ENCODE data around the gene DMD.

DMD gene

GRCh38 chrX:31988975-31989374, 1222.4 kb downstream of the DMD start:
- Histone ChIP-seq H3K36me3 (ENCODE audit: insufficient read depth, low read length) (no peaks in the 10 kb centered on the region), H3K9me3 (ENCODE audit: insufficient read depth, low read depth, low read length) (no peaks in the 10 kb centered on the region), H3K27me3 (ENCODE audit: insufficient read depth, low read length, poor library complexity, severe bottlenecking) (no peaks in the 10 kb centered on the region), H4K20me1 (ENCODE audit: insufficient read depth, low read length, poor library complexity, severe bottlenecking) (no peaks in the 10 kb centered on the region), H3K9me2 (replicated peaks; ENCODE audit: low read depth, low read length) (no peaks in the 10 kb centered on the region), H3F3A (ENCODE audit: low read depth) (no peaks in the 10 kb centered on the region), H3K4me1 (ENCODE audit: insufficient read depth, low read length, poor library complexity, severe bottlenecking) (no peaks in the 10 kb centered on the region), H3K4me3 (ENCODE audit: low read length, poor library complexity, severe bottlenecking) (no peak overlapping the region), H3K9ac (ENCODE audit: low read depth, low read length, poor library complexity, severe bottlenecking) (no peak overlapping the region), H3K79me2 (ENCODE audit: insufficient read depth, low read length) (no peaks in the 10 kb centered on the region), H3K4me2 (ENCODE audit: low read depth, low read length, poor library complexity, severe bottlenecking) (no peak overlapping the region), H2AFZ (ENCODE audit: low read length) (no peak overlapping the region)
- TF ChIP-seq CTCF (conservative IDR thresholded peaks at IDR 0.05; ENCODE audit: low read length): no peak
- no peak for TF ChIP-seq EZH2phosphoT487 (IDR thresholded peaks at IDR 0.05; ENCODE audit: borderline replicate concordance)

DNA sequence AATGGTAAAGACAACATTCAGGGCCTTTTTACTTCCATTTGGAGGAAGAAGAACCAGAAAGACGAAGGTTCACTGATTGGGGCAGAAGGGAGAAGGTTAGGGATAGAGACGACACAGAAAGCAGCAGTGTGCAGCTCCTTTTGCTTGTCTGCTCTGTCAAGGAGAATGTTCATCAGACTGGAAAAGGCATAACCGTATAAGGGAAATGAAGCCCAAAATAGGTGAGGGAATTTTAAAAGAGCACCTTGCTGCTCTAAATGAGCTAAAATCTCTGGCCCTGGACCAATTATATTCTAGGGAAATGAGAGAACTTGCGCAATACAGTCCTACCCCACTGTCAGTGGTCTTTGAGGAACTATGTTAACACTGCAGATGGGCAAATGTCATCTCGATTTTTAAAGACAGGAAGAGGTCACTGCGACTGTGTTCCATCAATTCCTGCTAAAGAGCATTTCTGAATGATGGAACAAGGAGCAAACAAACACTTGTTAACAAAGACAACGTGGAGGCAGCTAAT, 1229.7 kb downstream of the DMD start:
- Histone ChIP-seq H3K79me2 (ENCODE audit: insufficient read depth, low read length) (no peaks in the 10 kb centered on the region), H3K36me3 (ENCODE audit: insufficient read depth, low read length) (no peaks in the 10 kb centered on the region), H3K4me2 (ENCODE audit: low read depth, low read length, poor library complexity, severe bottlenecking) (no peak overlapping the region), H3K4me1 (ENCODE audit: insufficient read depth, low read length, poor library complexity, severe bottlenecking) (no peaks in the 10 kb centered on the region), H3K9me2 (replicated peaks; ENCODE audit: low read depth, low read length) (no peaks in the 10 kb centered on the region), H4K20me1 (ENCODE audit: insufficient read depth, low read length, poor library complexity, severe bottlenecking) (no peaks in the 10 kb centered on the region), H3K9me3 (ENCODE audit: insufficient read depth, low read depth, low read length) (no peaks in the 10 kb centered on the region), H3K4me3 (ENCODE audit: low read length, poor library complexity, severe bottlenecking) (no peak overlapping the region), H3K9ac (ENCODE audit: low read depth, low read length, poor library complexity, severe bottlenecking) (no peak overlapping the region), H2AFZ (ENCODE audit: low read length) (no peak overlapping the region), H3K27me3 (ENCODE audit: insufficient read depth, low read length, poor library complexity, severe bottlenecking) (no peaks in the 10 kb centered on the region), H3F3A (ENCODE audit: low read depth) (no peaks in the 10 kb centered on the region)
- no peak for TF ChIP-seq EZH2phosphoT487 (IDR thresholded peaks at IDR 0.05; ENCODE audit: borderline replicate concordance)
- no peak for TF ChIP-seq CTCF (conservative IDR thresholded peaks at IDR 0.05; ENCODE audit: low read length)

GRCh38 chrX:31969714-31970113, 1241.6 kb downstream of the DMD start:
- no peaks in the 10 kb centered on the region for H3K9me3 ChIP-seq (ENCODE audit: insufficient read depth, low read depth, low read length)
- no peaks in the 10 kb centered on the region for H3F3A ChIP-seq (ENCODE audit: low read depth)
- H3K9ac ChIP-seq (ENCODE audit: low read depth, low read length, poor library complexity, severe bottlenecking): no peak overlapping the region
- no peaks in the 10 kb centered on the region for H3K27me3 ChIP-seq (ENCODE audit: insufficient read depth, low read length, poor library complexity, severe bottlenecking)
- no peaks in the 10 kb centered on the region for H3K4me1 ChIP-seq (ENCODE audit: insufficient read depth, low read length, poor library complexity, severe bottlenecking)
- H2AFZ ChIP-seq (ENCODE audit: low read length): no peak overlapping the region
- no peaks in the 10 kb centered on the region for H4K20me1 ChIP-seq (ENCODE audit: insufficient read depth, low read length, poor library complexity, severe bottlenecking)
- no peaks in the 10 kb centered on the region for H3K9me2 ChIP-seq (replicated peaks; ENCODE audit: low read depth, low read length)
- H3K36me3 ChIP-seq (ENCODE audit: insufficient read depth, low read length): no peaks in the 10 kb centered on the region
- TF ChIP-seq CTCF (conservative IDR thresholded peaks at IDR 0.05; ENCODE audit: low read length) (no peak), EZH2phosphoT487 (IDR thresholded peaks at IDR 0.05; ENCODE audit: borderline replicate concordance) (no peak)
- no peaks in the 10 kb centered on the region for H3K79me2 ChIP-seq (ENCODE audit: insufficient read depth, low read length)
- H3K4me2 ChIP-seq (ENCODE audit: low read depth, low read length, poor library complexity, severe bottlenecking): no peak overlapping the region
- no peak overlapping the region for H3K4me3 ChIP-seq (ENCODE audit: low read length, poor library complexity, severe bottlenecking)
